Activated CD4-positive, alpha-beta T cell treated with anti-CD3 and anti-CD28 coated beads for 36 hours (primary cell): ENCODE data around the gene GP1BB. TPM values are rescaled to one million over a fixed set of nuclear protein-coding genes. Genes with fewer than 3 reads are reported as not detected.

Experiments
- ATAC-seq: fragments of 200-7000 bp; cut with Tn5 transposase; one replicate; pipeline ENCODE4 v1.10.0; 2021; ENCODE audit warnings: mild to moderate bottlenecking, moderate library complexity
- CTCF ChIA-PET: fragments of 350-600 bp; sonication (Branson Sonifier 250); formaldehyde crosslinking; loops from one replicate; lab custom pipeline; 2021; ENCODE audit warnings: antibody characterized with exemption; lab: Charles Lee
- POLR2A ChIA-PET: fragments of 350-600 bp; sonication (Branson Sonifier 250); formaldehyde crosslinking; loops from one replicate; lab custom pipeline; 2021; ENCODE audit warnings: antibody characterized with exemption, inconsistent platforms; lab: Charles Lee
- DNase-seq: peaks from one replicate; pipeline ENCODE4 v3.0.0-alpha.2; 2020
- H3K27ac Mint-ChIP-seq: one replicate; pipeline ENCODE4 v1.8.0; 2021; ENCODE audit warnings: mixed read lengths
- H3K27me3 Mint-ChIP-seq: one replicate; pipeline ENCODE4 v1.8.0; 2021; ENCODE audit warnings: mixed read lengths
- H3K36me3 Mint-ChIP-seq: one replicate; pipeline ENCODE4 v1.8.0; 2021; ENCODE audit warnings: low read depth, mixed read lengths
- H3K4me1 Mint-ChIP-seq: one replicate; pipeline ENCODE4 v1.8.0; 2021; ENCODE audit warnings: mixed read lengths
- H3K4me3 Mint-ChIP-seq: one replicate; pipeline ENCODE4 v1.8.0; 2021; ENCODE audit warnings: mild to moderate bottlenecking, moderate library complexity, mixed read lengths
- H3K9me3 Mint-ChIP-seq: one replicate; pipeline ENCODE4 v1.8.0; 2021; ENCODE audit warnings: low read depth, mixed read lengths
- intact Hi-C, 2 experiments: fragments of 100-400 bp; cut with DNase I in 1 of 2; cut with micrococcal nuclease in 1 of 2; formaldehyde crosslinking; loops; one replicate each; pipeline versions ENCODE4 v1.14.2 to v1.15.1; 2022 to 2024; cut with DNase I, micrococcal nuclease
- total RNA-seq, 2 experiments: library from RNA; stranded (reverse); gene quantifications; one replicate each; pipeline ENCODE4 v1.2.3, GENCODE V29; 2021

The GP1BB gene
- total RNA-seq, 2 experiments from 2014 or later, result not detected

DNA sequence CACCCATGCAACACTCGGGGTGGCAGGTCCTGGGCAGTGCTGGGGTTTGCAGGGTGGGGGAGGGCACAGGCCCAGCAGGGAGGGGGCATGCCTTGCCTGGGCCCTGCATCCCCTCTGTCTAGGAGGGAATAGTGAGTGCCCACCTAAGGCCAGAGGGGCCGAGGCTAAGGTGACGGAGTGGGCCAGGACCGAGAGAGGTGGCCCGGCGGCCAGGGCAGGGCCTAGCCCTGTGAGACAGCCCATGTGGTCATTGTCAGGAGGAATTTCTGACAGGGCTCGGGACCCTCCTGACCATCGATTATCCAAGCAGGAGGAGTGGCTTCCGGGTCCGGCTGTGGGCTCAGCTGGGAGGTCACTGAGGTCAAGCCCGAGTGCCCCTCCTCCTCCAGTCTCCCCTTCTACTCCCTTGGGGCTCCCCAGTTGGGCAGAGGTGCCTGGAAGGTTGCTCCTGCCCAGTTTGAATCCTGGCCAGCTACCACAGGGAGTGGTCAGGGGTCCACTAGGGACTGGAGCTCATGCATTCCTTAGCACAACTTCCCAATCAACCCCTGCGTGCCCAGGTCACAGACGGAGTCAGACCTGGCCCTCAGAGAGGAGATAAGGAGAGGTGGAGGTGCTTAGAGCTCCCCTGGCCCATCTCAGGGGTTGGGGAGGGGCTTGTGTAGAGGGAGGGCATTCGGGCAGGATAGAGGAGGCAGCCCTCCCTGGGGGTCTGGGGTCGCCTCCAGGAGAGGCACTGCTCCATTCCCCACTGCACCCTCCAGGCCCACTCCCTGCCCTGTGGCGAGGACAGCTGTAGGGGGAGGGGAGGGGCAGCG is 14.7 kb downstream of the GP1BB start:
- intact Hi-C loops, result no loop called here
- H3K4me3 Mint-ChIP-seq, result no peak overlapping the region
- CTCF ChIA-PET, result no interaction called here
- H3K36me3 Mint-ChIP-seq, result no peaks in the 10 kb centered on the region
- no peaks in the 10 kb centered on the region for H3K9me3 Mint-ChIP-seq
- H3K4me1 Mint-ChIP-seq, result no peaks in the 10 kb centered on the region
- POLR2A ChIA-PET, result no interaction called here
- no peak for DNase-seq
- H3K27ac Mint-ChIP-seq, result no peak overlapping the region
- ATAC-seq, result no peak
- no peaks in the 10 kb centered on the region for H3K27me3 Mint-ChIP-seq

DNA sequence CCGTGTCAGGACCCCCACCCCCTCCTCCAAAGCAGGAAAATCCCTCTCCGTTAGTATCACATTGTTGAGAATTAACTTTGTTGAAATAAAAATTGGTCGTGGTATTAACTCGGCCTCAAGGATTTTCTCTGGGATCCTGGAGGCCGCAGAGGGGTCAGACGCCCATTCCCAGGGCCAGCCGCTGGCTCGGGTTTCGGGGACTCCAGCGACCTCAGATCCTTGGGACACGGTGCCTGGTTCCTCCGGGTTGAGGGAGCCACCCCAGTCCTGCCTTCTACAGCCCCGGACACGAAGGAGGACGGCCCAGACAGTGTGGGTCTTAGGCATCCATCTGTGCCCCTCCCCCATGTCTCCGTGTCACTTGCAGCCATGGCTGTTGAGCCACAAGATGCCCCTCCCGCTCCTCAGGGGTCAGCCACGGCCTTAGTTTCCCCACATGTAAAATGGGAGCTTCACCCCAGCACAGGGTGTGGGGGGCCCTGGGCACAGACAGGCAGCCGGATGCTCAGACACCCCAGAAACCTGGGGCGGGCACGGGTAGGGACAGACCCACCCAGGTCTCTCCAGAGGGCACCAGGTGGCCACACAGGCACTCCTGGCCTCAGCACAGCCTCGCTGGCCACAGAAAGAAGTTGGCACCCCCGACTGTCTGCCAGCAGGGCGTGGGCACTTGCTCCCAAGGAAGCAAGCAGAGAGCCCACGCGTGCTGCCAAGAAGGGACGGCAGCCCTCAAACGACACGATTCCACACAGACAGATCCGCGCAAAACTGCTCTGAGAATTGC is 15.5 kb downstream of the GP1BB start:
- no peaks in the 10 kb centered on the region for H3K27me3 Mint-ChIP-seq
- ChIA-PET CTCF (no interaction called here), POLR2A (no interaction called here)
- no peak overlapping the region for H3K27ac Mint-ChIP-seq
- DNase-seq (no peak), ATAC-seq (no peak)
- intact Hi-C loops, result no loop called here
- H3K4me3 Mint-ChIP-seq, result no peak overlapping the region
- no peaks in the 10 kb centered on the region for H3K36me3 Mint-ChIP-seq
- H3K4me1 Mint-ChIP-seq, result no peaks in the 10 kb centered on the region
- H3K9me3 Mint-ChIP-seq, result no peaks in the 10 kb centered on the region

DNA sequence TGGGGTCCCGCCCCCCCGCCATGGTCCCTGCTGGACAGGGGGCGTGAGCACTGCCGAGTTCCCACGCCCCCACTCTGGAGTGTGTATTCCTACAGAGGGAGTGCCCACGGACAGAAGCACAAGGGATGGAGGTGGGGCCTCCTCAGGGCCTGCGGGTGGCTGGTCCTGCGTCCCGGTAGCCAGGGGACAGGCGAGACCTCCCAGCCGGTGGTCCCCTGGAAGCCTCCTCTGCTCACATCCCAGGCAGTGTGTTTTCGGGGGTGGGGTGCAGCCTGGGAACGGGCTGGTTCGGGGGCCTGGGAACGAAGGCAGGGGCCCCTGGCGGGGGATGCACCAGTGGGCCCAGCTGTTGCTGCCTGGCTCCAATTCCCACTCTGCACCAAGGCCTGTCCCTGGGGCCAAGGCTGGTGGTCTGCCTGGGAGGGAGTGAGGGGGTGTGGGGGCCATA is 16.1 kb downstream of the GP1BB start:
- H3K4me1 Mint-ChIP-seq, result no peaks in the 10 kb centered on the region
- H3K27ac Mint-ChIP-seq, result no peak overlapping the region
- no peak overlapping the region for H3K4me3 Mint-ChIP-seq
- POLR2A ChIA-PET, result no interaction called here
- ATAC-seq (no peak), DNase-seq (no peak)
- no peaks in the 10 kb centered on the region for H3K36me3 Mint-ChIP-seq
- CTCF ChIA-PET, result interaction anchor here (1.5 kb wide), 1 partner anchor 9 kb away, joined by 5 read pairs; no protein-coding TSS in a partner anchor
- H3K27me3 Mint-ChIP-seq, result no peaks in the 10 kb centered on the region
- intact Hi-C loops, result no loop called here
- H3K9me3 Mint-ChIP-seq, result no peaks in the 10 kb centered on the region

DNA sequence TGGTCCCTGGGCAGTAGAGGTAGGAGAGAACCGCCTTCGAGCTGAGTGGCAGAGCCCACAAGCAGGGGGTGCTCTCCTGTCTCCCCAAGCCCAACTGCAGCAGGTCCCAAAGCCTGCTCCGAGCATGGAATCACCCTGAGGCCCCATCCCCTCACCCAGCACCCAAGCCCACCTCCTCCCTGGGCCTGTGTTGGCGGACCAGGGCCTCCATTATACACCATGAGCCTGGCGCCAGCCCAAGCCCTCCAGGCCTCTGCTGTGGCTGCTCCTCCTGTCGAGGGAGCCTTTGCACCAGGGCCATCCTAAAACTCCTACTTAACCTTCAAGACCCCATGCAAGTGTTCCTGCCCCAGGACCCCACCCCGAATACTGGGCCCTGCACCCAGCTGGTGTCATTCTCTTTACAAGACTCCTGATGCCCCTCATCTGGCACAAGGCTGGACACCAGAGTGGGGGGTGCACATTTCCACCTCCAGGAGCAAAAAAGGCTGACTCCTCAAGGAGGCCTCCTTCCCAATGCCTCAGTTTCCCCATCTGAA is 16.6 kb downstream of the GP1BB start:
- ATAC-seq (no peak), DNase-seq (no peak)
- Mint-ChIP-seq H3K27me3 (no peaks in the 10 kb centered on the region), H3K27ac (no peak overlapping the region), H3K4me3 (no peak overlapping the region), H3K4me1 (no peaks in the 10 kb centered on the region), H3K9me3 (no peaks in the 10 kb centered on the region), H3K36me3 (no peaks in the 10 kb centered on the region)
- intact Hi-C loops, result no loop called here
- CTCF ChIA-PET, result interaction anchor here (1.5 kb wide), 1 partner anchor 10 kb away, joined by 5 read pairs; no protein-coding TSS in a partner anchor
- POLR2A ChIA-PET, result no interaction called here

DNA sequence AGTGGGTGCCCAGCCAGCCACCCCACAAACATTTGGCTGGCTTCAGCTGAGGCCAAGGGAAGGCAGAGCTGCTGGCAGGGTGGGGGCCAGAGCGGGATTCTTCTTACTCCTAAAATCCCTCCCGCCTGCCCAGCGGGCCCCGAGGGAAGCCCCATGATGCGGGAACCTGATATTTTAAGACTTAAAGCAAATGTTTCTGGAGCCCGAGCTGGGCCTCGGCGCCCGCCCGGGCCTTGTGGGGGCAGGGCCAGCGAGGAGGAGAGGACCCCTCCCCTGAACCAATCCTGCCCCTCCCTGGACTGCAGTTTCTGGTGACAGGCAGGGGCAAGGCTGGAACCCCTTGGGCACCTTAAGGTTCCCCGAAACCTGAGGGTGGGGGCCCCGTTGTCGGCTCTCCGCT is 17.2 kb downstream of the GP1BB start:
- intact Hi-C loops, result no loop called here
- no peak for DNase-seq
- Mint-ChIP-seq H3K27me3 (no peaks in the 10 kb centered on the region), H3K4me1 (no peaks in the 10 kb centered on the region), H3K27ac (no peak overlapping the region), H3K9me3 (no peaks in the 10 kb centered on the region), H3K4me3 (no peak overlapping the region), H3K36me3 (no peaks in the 10 kb centered on the region)
- ChIA-PET POLR2A (no interaction called here), CTCF (interaction anchor here (1.5 kb wide), 1 partner anchor 10 kb away, joined by 5 read pairs; no protein-coding TSS in a partner anchor)
- no peak for ATAC-seq

DNA sequence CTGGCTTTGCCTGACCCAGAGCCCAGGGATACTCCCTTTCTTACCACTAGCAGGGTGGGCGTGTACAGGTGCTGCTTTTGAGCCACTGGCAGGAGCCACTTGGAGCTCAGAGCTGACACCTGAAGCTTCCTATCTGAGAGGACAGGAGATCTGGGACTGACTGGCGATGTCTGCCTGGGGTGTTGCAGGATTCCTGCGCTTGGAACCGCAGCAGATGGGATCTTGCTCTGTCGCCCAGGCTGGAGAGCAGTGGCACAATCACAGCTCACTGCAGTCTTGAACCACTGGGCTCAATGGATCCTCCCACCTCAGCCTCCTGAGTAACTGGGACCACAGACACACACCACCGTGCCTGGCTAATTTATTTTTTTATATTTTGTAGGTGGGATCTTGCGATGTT is 17.7 kb downstream of the GP1BB start:
- no peaks in the 10 kb centered on the region for H3K36me3 Mint-ChIP-seq
- no peak for DNase-seq
- H3K9me3 Mint-ChIP-seq, result no peaks in the 10 kb centered on the region
- H3K4me1 Mint-ChIP-seq, result no peaks in the 10 kb centered on the region
- no peak overlapping the region for H3K4me3 Mint-ChIP-seq
- POLR2A ChIA-PET, result no interaction called here
- no peaks in the 10 kb centered on the region for H3K27me3 Mint-ChIP-seq
- ATAC-seq, result no peak
- CTCF ChIA-PET, result interaction anchor here (1.4 to 1.5 kb wide), 2 partner anchors 11 to 38 kb away, joined by 3 to 5 read pairs; no protein-coding TSS in a partner anchor
- H3K27ac Mint-ChIP-seq, result no peak overlapping the region
- intact Hi-C loops, result no loop called here

DNA sequence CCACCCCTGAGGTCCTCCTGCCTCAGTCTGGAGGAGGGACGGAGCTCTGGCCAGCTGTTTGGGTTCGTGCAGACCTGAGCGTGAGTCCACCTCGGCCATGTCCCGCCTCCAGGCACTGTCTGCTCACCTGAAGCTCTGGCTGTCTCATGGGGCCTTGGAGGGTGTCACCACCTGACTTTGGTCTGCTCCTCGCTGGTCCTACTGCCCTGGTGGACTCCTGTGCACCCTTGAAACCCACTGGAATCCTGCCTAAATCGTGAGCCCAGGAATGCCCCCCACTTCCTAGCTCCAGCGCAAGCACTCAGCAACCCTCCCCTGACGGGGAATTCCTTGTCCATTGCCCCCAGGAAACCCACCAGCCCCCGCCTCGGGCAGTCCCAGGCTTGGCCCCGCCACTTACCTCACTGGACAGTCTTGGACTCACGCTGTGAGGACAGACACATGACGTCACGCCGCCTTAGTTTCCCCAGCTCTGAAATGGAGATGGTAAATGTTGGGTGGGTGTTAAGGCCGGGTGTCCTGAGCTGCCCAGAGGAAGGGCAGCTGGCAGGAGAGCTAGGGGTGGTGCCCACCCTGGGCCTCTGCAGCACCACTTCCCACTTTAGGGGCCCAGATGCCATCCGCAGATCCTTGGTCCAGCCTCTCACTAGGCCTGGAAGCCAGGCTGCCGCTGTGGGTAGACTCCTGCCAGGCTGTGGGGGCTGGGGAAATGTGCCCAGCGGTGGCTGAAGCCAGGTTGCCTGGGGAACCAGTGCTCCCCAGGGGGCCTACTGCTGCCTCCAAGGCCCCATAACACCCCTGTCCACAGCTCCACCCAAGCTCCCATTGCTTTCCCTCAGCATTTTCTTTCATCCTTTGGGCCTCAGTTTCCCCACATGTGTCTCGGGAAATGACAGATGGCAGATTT is 19.1 kb downstream of the GP1BB start:
- Mint-ChIP-seq H3K36me3 (no peaks in the 10 kb centered on the region), H3K4me3 (no peak overlapping the region), H3K27me3 (no peaks in the 10 kb centered on the region), H3K27ac (no peak overlapping the region), H3K4me1 (no peaks in the 10 kb centered on the region), H3K9me3 (no peaks in the 10 kb centered on the region)
- intact Hi-C loops, result no loop called here
- ATAC-seq (no peak), DNase-seq (no peak)
- CTCF ChIA-PET, result interaction anchor here (1.0 to 1.8 kb wide), 3 partner anchors 12 to 37 kb away, joined by 3 to 6 read pairs (median 3); no protein-coding TSS in a partner anchor
- POLR2A ChIA-PET, result no interaction called here

DNA sequence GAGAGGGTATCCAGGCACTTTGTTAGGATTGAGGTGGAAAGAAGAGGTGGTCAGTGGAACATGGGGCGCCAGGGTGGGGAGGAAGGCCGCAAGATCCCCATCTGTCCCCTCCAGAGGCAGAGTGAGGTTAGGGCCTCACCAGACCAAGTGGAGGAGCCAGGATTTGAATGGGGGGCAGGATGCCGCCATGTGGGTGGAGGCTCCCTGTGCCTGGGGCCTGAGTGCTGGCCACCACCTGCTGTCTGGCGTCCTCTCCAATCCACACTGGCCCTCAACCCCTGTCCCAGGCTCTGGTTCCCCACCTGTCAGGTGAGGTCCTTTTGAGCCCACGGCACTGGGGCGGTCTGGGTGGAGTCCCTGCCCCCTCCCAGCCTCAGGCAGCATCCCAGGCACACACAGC is 19.7 kb downstream of the GP1BB start:
- ATAC-seq, result no peak
- no peak for DNase-seq
- no peaks in the 10 kb centered on the region for H3K36me3 Mint-ChIP-seq
- H3K4me1 Mint-ChIP-seq, result no peaks in the 10 kb centered on the region
- intact Hi-C loops, result no loop called here
- ChIA-PET POLR2A (no interaction called here), CTCF (interaction anchor here (1.8 kb wide), 1 partner anchor 13 kb away, joined by 6 read pairs; no protein-coding TSS in a partner anchor)
- H3K27ac Mint-ChIP-seq, result no peak overlapping the region
- no peak overlapping the region for H3K4me3 Mint-ChIP-seq
- no peaks in the 10 kb centered on the region for H3K27me3 Mint-ChIP-seq
- H3K9me3 Mint-ChIP-seq, result no peaks in the 10 kb centered on the region

DNA sequence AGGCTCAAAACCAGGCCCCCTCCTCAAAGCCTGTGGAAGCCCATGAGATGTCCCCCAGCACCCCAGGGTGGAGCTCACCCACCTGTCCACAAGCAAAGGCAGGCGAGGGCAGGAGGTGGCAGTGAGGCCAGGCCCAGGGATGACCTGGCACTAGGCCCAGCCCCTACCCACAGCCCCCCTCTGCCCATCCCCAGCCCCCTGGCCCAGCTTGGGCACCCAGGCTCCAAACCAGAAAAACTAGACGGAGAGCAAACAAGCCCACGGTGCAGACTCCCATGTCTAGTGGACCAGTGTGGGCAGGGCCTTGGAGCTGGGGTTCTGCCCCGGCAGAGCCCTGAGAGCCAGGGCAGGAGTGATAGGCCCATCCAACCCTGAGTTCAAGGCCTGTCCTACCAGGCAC is 20.3 kb downstream of the GP1BB start:
- ATAC-seq (no peak), DNase-seq (no peak)
- POLR2A ChIA-PET, result no interaction called here
- CTCF ChIA-PET, result no interaction called here
- Mint-ChIP-seq H3K4me1 (no peaks in the 10 kb centered on the region), H3K27ac (no peak overlapping the region), H3K27me3 (no peaks in the 10 kb centered on the region), H3K36me3 (no peaks in the 10 kb centered on the region), H3K4me3 (no peak overlapping the region), H3K9me3 (no peaks in the 10 kb centered on the region)
- intact Hi-C loops, result no loop called here

DNA sequence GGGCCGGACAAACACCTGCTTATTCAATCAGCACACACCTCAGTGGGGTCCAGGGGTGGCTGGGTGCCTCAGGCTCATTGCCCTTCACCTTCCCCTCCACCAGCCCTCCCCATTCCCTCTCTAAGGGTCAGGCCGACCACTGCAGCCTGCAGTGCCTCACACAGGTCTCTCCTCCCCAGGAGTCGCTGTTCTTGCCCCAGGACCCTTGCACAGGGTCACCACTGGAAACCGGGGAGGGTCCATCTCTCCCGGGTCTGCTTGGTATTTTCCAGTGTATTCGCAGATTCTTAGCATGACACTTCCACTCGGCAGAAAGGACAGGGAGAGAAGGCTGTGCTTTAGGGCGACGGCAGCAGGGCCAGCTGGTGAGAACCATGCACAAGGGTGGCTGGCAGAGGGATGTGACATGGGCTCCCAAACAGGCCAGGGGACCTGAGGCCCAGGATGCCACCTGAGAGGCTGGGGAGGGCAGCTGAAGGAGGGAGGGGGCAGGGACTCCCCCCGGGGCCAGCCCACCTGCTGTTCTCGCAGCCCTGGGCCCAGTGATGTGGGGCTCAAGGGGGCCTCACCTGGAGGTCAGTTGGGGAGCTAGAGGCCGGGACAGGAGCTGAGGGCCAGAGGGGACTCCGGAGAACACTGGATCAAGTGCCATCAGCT is 21.1 kb downstream of the GP1BB start:
- no peak overlapping the region for H3K4me3 Mint-ChIP-seq
- POLR2A ChIA-PET, result no interaction called here

More for the DNA sequence above, 21.1 kb downstream of the GP1BB start:
- intact Hi-C loops, result no loop called here
- Mint-ChIP-seq H3K27ac (no peak overlapping the region), H3K36me3 (no peaks in the 10 kb centered on the region), H3K27me3 (no peaks in the 10 kb centered on the region), H3K4me1 (no peaks in the 10 kb centered on the region), H3K9me3 (no peaks in the 10 kb centered on the region)
- no peak for DNase-seq
- CTCF ChIA-PET, result interaction anchor here (0.6 to 1.4 kb wide), 2 partner anchors 12 to 15 kb away, joined by 3 to 7 read pairs; no protein-coding TSS in a partner anchor
- ATAC-seq, result no peak
